Endodermal cell (in vitro differentiated cells): Measurements from ENCODE around the gene AP1G2. TPM values are rescaled to one million over a fixed set of nuclear protein-coding genes. Genes with fewer than 3 reads are reported as not detected.

ENCODE experiments used
- DNase-seq: peaks from one replicate; pipeline ENCODE4 v3.0.0-alpha.2; 2017
- H3K27ac ChIP-seq: 2 replicates; pipeline ENCODE4 v1.5.1; 2013; ENCODE audit warnings: mild to moderate bottlenecking, low read depth, low read length, moderate library complexity
- H3K27me3 ChIP-seq: 2 replicates; pipeline ENCODE4 v1.6.1; 2013; ENCODE audit warnings: mild to moderate bottlenecking, low read length, moderate library complexity; ENCODE audit not compliant: insufficient read depth, control insufficient read depth, poor library complexity, severe bottlenecking
- H3K36me3 ChIP-seq: 2 replicates; pipeline ENCODE4 v1.7.0; 2013; ENCODE audit warnings: mild to moderate bottlenecking, low read length, moderate library complexity; ENCODE audit not compliant: control insufficient read depth, insufficient read depth
- H3K4me1 ChIP-seq: one replicate; pipeline ENCODE4 v1.7.0; 2013; ENCODE audit warnings: low read length; ENCODE audit not compliant: control insufficient read depth, insufficient read depth
- H3K4me3 ChIP-seq: 2 replicates; pipeline ENCODE4 v1.5.1; 2013; ENCODE audit warnings: mild to moderate bottlenecking, low read length, moderate library complexity
- H3K9ac ChIP-seq: 2 replicates; pipeline ENCODE4 v1.6.1; 2013; ENCODE audit warnings: mild to moderate bottlenecking, low read length, moderate library complexity; ENCODE audit not compliant: poor library complexity, severe bottlenecking; ENCODE audit errors: extremely low read depth
- H3K9me3 ChIP-seq: 2 replicates; pipeline ENCODE4 v1.6.1; 2013; ENCODE audit warnings: mild to moderate bottlenecking, low read length, moderate library complexity; ENCODE audit not compliant: control insufficient read depth
- H3K27ac Mint-ChIP-seq: 2 replicates; pipeline ENCODE4 v1.8.0; 2020; ENCODE audit warnings: mixed read lengths
- H3K27me3 Mint-ChIP-seq: 2 replicates; pipeline ENCODE4 v1.8.0; 2021; ENCODE audit warnings: mild to moderate bottlenecking, mixed read lengths; ENCODE audit not compliant: insufficient read depth
- H3K36me3 Mint-ChIP-seq: 2 replicates; pipeline ENCODE4 v1.8.0; 2020; ENCODE audit warnings: low read depth, mixed read lengths
- H3K4me1 Mint-ChIP-seq: 2 replicates; pipeline ENCODE4 v1.8.0; 2020; ENCODE audit warnings: mixed read lengths
- H3K4me3 Mint-ChIP-seq: 2 replicates; pipeline ENCODE4 v1.8.0; 2020; ENCODE audit warnings: mild to moderate bottlenecking, moderate library complexity, mixed read lengths
- H3K9me3 Mint-ChIP-seq: 2 replicates; pipeline ENCODE4 v1.8.0; 2020; ENCODE audit warnings: mild to moderate bottlenecking, mixed read lengths
- WGBS, 2 experiments: methylation state at CpG; one replicate each; pipeline versions ENCODE4 v1.1.5 to v1.1.7; 2013; ENCODE audit warnings: missing lambda C conversion rate in 2 of 2, mixed read lengths in 1 of 2; ENCODE audit not compliant: insufficient coverage in 1 of 2, insufficient read length in 1 of 2; 5-methylcytosine and 5-hydroxymethylcytosine counted together
- total RNA-seq, 2 donors: library from RNA; stranded (reverse); fragmentation: NEBNext Ultra II Directional in 1 of 2; extraction: Animal tissue kit (Norgen Biotek cat#: 25700) in 1 of 2; gene quantifications; 2 replicates in 1 of 2; 3 replicates in 1 of 2; pipeline ENCODE4 v1.2.1, GENCODE V29; 2021
- TF ChIP-seq, protein P1 (sequence below): fragments of 200-600 bp; sonication (generic); conservative IDR thresholded peaks from 2 replicates; pipeline ENCODE4 v1.5.0; 2021; ENCODE audit warnings: antibody characterized with exemption, mild to moderate bottlenecking

AP1G2 gene
- total RNA-seq, 2 donors from 2014 or later = 203 to 209 TPM

DNA sequence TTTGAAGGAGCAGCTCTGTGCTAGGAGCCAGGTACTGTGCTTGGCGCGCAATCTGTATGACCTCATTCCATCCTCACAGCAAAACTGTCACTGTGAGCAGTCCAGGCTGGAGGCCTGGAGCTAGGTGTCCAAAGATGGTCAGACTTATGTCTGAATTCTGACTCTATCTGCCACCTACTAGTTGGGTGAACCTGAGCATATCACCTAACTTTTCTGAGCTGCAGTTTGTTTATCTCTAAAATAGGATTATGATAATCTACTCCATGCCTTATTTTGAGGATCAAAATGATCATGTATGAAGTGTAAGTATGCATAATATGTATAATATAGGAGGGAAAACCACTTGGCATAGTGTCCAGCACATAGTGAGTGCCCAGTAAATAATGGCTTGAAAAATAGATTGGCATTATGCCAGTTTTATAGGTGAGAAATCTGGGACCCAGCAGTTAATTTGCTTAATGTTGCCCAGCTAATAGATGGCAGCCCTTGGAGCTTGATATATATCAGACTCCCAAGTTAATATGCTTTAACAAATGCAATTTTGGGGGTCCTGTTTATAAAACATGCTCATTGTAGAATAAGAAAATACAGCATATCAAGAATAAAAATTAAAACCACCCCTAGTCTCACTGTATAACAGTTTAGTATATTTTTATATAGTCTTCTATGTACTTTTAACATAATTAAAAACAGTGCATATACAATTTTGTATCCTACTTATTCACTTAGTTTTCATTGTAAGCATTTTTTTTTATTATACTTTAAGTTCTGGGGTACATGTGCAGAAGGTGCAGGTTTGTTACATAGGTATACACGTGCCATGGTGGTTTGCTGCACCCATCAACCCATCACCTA, 15.5 kb upstream of the AP1G2 start:
- H3K4me3 Mint-ChIP-seq = no peak overlapping the region
- peaks cover 59% of the 10 kb centered on the region for H3K27me3 Mint-ChIP-seq
- Histone ChIP-seq H3K27me3 (peaks cover 15% of the 10 kb centered on the region), H3K4me1 (no peaks in the 10 kb centered on the region), H3K4me3 (no peak overlapping the region), H3K9ac (no peak overlapping the region), H3K36me3 (no peaks in the 10 kb centered on the region), H3K27ac (no peak overlapping the region), H3K9me3 (no peaks in the 10 kb centered on the region)
- peaks cover 14% of the 10 kb centered on the region for H3K9me3 Mint-ChIP-seq
- no peaks in the 10 kb centered on the region for H3K36me3 Mint-ChIP-seq
- no peak for DNase-seq
- H3K4me1 Mint-ChIP-seq = no peaks in the 10 kb centered on the region
- 87 to 90% methylated on average over 2 to 3 of the region's 3 CpGs for WGBS, 2 experiments
- no peak overlapping the region for H3K27ac Mint-ChIP-seq
- TF ChIP-seq, protein P1, sequence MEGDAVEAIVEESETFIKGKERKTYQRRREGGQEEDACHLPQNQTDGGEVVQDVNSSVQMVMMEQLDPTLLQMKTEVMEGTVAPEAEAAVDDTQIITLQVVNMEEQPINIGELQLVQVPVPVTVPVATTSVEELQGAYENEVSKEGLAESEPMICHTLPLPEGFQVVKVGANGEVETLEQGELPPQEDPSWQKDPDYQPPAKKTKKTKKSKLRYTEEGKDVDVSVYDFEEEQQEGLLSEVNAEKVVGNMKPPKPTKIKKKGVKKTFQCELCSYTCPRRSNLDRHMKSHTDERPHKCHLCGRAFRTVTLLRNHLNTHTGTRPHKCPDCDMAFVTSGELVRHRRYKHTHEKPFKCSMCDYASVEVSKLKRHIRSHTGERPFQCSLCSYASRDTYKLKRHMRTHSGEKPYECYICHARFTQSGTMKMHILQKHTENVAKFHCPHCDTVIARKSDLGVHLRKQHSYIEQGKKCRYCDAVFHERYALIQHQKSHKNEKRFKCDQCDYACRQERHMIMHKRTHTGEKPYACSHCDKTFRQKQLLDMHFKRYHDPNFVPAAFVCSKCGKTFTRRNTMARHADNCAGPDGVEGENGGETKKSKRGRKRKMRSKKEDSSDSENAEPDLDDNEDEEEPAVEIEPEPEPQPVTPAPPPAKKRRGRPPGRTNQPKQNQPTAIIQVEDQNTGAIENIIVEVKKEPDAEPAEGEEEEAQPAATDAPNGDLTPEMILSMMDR = no peak

DNA sequence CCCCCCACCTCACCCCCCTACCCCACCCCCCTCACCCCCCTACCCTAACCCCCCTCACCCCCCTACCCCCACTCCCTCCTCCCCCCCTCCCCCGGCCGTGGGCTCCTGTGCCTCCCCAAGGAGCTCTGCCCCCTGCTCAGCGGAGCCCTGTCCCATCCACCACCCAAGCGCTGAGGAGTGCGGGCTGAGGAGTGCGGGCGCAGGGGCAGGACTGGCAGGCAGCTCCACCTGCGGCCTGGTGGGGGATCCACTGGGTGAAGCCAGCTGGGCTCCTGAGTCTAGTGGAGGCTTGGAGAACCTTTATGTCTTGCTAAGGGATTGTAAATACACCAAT, 13.3 kb upstream of the AP1G2 start:
- H3K27me3 Mint-ChIP-seq = peaks cover 69% of the 10 kb centered on the region
- no peak overlapping the region for H3K27ac Mint-ChIP-seq
- no peak overlapping the region for H3K4me3 ChIP-seq
- H3K9me3 ChIP-seq = no peaks in the 10 kb centered on the region
- no peaks in the 10 kb centered on the region for H3K36me3 Mint-ChIP-seq
- no peaks in the 10 kb centered on the region for H3K4me1 Mint-ChIP-seq
- peaks cover 12% of the 10 kb centered on the region for H3K9me3 Mint-ChIP-seq
- 94 to 98% methylated on average over 5 to 6 of the region's 8 CpGs for WGBS, 2 experiments
- no peaks in the 10 kb centered on the region for H3K4me1 ChIP-seq
- H3K27me3 ChIP-seq = peaks cover 37% of the 10 kb centered on the region
- TF ChIP-seq, protein P1 = peak; percentile 41
- no peak overlapping the region for H3K27ac ChIP-seq
- no peaks in the 10 kb centered on the region for H3K36me3 ChIP-seq
- H3K9ac ChIP-seq = no peak overlapping the region
- DNase-seq = peak; percentile 65
- H3K4me3 Mint-ChIP-seq = no peak overlapping the region

DNA sequence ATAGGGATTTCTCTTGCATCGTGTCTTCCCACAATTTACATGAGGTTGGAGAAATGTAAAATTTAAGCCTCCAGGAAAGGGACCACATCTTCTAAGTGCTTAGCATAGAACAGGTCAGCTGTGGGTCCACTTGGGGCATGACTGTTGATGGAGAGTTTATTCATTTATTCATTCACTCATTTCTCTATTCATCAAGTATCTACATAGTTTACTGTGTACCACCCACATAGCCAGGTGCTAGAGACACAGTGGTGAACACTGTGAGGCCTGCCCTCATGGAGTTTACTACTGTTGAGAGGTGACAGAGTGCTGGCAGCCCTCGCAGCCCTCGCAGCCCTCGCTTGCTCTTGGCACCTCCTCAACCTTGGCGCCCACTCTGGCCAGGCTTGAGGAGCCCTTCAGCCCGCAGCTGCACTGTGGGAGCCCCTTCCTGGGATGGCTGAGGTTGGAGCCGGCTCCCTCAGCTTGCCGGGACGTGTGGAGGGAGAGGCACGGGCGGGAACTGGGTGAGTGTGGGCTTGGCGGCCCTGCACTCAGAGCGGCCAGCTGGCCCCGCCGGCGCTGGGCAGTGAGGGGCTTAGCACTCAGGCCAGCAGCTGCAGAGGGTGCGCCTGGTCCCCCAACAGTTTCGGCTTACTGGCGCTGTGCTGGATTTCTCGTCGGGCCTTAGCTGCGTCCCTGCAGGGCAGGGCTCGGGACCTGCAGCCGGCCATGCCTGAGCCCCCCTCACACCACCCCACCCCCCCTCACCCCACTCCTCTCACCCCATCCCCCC, 12.7 kb upstream of the AP1G2 start:
- H3K4me1 Mint-ChIP-seq = no peaks in the 10 kb centered on the region
- H3K27me3 Mint-ChIP-seq = peaks cover 69% of the 10 kb centered on the region
- H3K9ac ChIP-seq = no peak overlapping the region
- H3K9me3 ChIP-seq = no peaks in the 10 kb centered on the region
- no peaks in the 10 kb centered on the region for H3K36me3 ChIP-seq
- peak; percentile 39 for DNase-seq
- H3K27ac Mint-ChIP-seq = no peak overlapping the region
- TF ChIP-seq, protein P1 = no peak
- H3K27ac ChIP-seq = no peak overlapping the region
- no peak overlapping the region for H3K4me3 Mint-ChIP-seq
- no peaks in the 10 kb centered on the region for H3K4me1 ChIP-seq
- WGBS, 2 experiments = 90 to 92% methylated on average over 16 to 21 of the region's 24 CpGs
- H3K4me3 ChIP-seq = no peak overlapping the region
- H3K9me3 Mint-ChIP-seq = peaks cover 6% of the 10 kb centered on the region
- H3K27me3 ChIP-seq = peaks cover 43% of the 10 kb centered on the region
- no peaks in the 10 kb centered on the region for H3K36me3 Mint-ChIP-seq
